Endodermal cell (in vitro differentiated cells): ENCODE data around the gene DDHD1. TPM values are rescaled to one million over a fixed set of nuclear protein-coding genes. Genes with fewer than 3 reads are reported as not detected.

Source experiments
- DNase-seq: peaks from one replicate; pipeline ENCODE4 v3.0.0-alpha.2; 2017
- H3K27ac ChIP-seq: 2 replicates; pipeline ENCODE4 v1.5.1; 2013; ENCODE audit warnings: mild to moderate bottlenecking, low read depth, low read length, moderate library complexity
- H3K27me3 ChIP-seq: 2 replicates; pipeline ENCODE4 v1.6.1; 2013; ENCODE audit warnings: mild to moderate bottlenecking, low read length, moderate library complexity; ENCODE audit not compliant: insufficient read depth, control insufficient read depth, poor library complexity, severe bottlenecking
- H3K36me3 ChIP-seq: 2 replicates; pipeline ENCODE4 v1.7.0; 2013; ENCODE audit warnings: mild to moderate bottlenecking, low read length, moderate library complexity; ENCODE audit not compliant: control insufficient read depth, insufficient read depth
- H3K4me1 ChIP-seq: one replicate; pipeline ENCODE4 v1.7.0; 2013; ENCODE audit warnings: low read length; ENCODE audit not compliant: control insufficient read depth, insufficient read depth
- H3K4me3 ChIP-seq: 2 replicates; pipeline ENCODE4 v1.5.1; 2013; ENCODE audit warnings: mild to moderate bottlenecking, low read length, moderate library complexity
- H3K9ac ChIP-seq: 2 replicates; pipeline ENCODE4 v1.6.1; 2013; ENCODE audit warnings: mild to moderate bottlenecking, low read length, moderate library complexity; ENCODE audit not compliant: poor library complexity, severe bottlenecking; ENCODE audit errors: extremely low read depth
- H3K9me3 ChIP-seq: 2 replicates; pipeline ENCODE4 v1.6.1; 2013; ENCODE audit warnings: mild to moderate bottlenecking, low read length, moderate library complexity; ENCODE audit not compliant: control insufficient read depth
- H3K27ac Mint-ChIP-seq: 2 replicates; pipeline ENCODE4 v1.8.0; 2020; ENCODE audit warnings: mixed read lengths
- H3K27me3 Mint-ChIP-seq: 2 replicates; pipeline ENCODE4 v1.8.0; 2021; ENCODE audit warnings: mild to moderate bottlenecking, mixed read lengths; ENCODE audit not compliant: insufficient read depth
- H3K36me3 Mint-ChIP-seq: 2 replicates; pipeline ENCODE4 v1.8.0; 2020; ENCODE audit warnings: low read depth, mixed read lengths
- H3K4me1 Mint-ChIP-seq: 2 replicates; pipeline ENCODE4 v1.8.0; 2020; ENCODE audit warnings: mixed read lengths
- H3K4me3 Mint-ChIP-seq: 2 replicates; pipeline ENCODE4 v1.8.0; 2020; ENCODE audit warnings: mild to moderate bottlenecking, moderate library complexity, mixed read lengths
- H3K9me3 Mint-ChIP-seq: 2 replicates; pipeline ENCODE4 v1.8.0; 2020; ENCODE audit warnings: mild to moderate bottlenecking, mixed read lengths
- CTCF ChIP-seq: fragments of 200-600 bp; sonication (generic); conservative IDR thresholded peaks from 2 replicates; pipeline ENCODE4 v1.5.0; 2021; ENCODE audit warnings: antibody characterized with exemption, mild to moderate bottlenecking
- WGBS, 2 experiments: methylation state at CpG; one replicate each; pipeline versions ENCODE4 v1.1.5 to v1.1.7; 2013; ENCODE audit warnings: missing lambda C conversion rate in 2 of 2, mixed read lengths in 1 of 2; ENCODE audit not compliant: insufficient coverage in 1 of 2, insufficient read length in 1 of 2; 5-methylcytosine and 5-hydroxymethylcytosine counted together
- total RNA-seq, 2 donors: library from RNA; stranded (reverse); fragmentation: NEBNext Ultra II Directional in 1 of 2; extraction: Animal tissue kit (Norgen Biotek cat#: 25700) in 1 of 2; gene quantifications; 2 replicates in 1 of 2; 3 replicates in 1 of 2; pipeline ENCODE4 v1.2.1, GENCODE V29; 2021

The DDHD1 gene
- total RNA-seq, 2 donors from 2014 or later, result 26.2 to 27.1 TPM

DNA sequence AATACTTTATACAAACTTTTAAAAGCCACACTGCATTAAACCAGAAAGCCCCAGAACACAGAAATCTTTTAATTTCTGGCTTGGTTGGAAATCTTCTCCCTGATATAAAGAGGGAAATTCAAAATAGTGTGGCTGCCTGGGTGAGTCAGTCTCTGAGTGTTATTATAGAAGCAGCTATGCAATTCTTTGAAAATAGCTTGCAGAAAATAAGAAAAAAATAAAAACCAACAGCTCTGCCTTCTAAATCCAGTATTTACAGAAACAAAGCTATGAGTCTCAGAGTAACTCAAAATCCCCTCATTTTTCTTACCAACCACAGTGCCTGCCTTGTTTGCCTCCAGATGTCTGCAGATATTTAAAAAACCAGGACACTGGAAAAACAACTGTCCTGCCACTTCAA lies 133.7 kb downstream of the DDHD1 start:
- Mint-ChIP-seq H3K27me3 (no peaks in the 10 kb centered on the region), H3K4me1 (peaks cover 8% of the 10 kb centered on the region), H3K36me3 (no peaks in the 10 kb centered on the region), H3K4me3 (no peak overlapping the region), H3K9me3 (peaks cover under 1% of the 10 kb centered on the region), H3K27ac (no peak overlapping the region)
- Histone ChIP-seq H3K9ac (no peak overlapping the region), H3K27ac (no peak overlapping the region), H3K4me1 (no peaks in the 10 kb centered on the region), H3K9me3 (no peaks in the 10 kb centered on the region), H3K27me3 (no peaks in the 10 kb centered on the region), H3K4me3 (no peak overlapping the region), H3K36me3 (no peaks in the 10 kb centered on the region)
- DNase-seq, result no peak
- no peak for TF ChIP-seq CTCF

DNA sequence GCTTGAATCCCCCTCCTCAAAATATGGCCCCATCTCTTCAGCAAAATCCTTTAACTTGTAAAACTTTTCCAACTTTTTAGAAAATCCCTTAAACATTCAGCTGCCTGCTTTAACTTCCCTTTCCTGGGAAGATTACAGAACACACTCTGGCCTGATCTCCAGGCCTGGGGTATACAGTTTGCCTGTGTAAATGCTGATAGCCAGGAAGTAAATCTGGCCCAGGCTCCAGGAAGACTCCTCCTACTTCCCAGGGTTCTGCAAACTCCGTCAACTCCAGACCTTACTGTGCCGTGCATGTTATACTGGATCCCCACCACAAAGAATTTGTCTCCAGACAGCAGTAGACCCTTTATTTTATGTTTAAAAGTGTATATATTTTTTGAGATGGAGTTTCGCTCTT lies 135.3 kb downstream of the DDHD1 start:
- Mint-ChIP-seq H3K27me3 (no peaks in the 10 kb centered on the region), H3K9me3 (peaks cover 1% of the 10 kb centered on the region), H3K27ac (no peak overlapping the region), H3K36me3 (no peaks in the 10 kb centered on the region), H3K4me3 (no peak overlapping the region), H3K4me1 (peaks cover 8% of the 10 kb centered on the region)
- no peak for TF ChIP-seq CTCF
- no peaks in the 10 kb centered on the region for H3K4me1 ChIP-seq
- 96 to 100% methylated on average over 1 to 2 of the region's 3 CpGs for WGBS, 2 experiments
- no peak overlapping the region for H3K9ac ChIP-seq
- no peak overlapping the region for H3K27ac ChIP-seq
- no peaks in the 10 kb centered on the region for H3K36me3 ChIP-seq
- no peak for DNase-seq
- no peaks in the 10 kb centered on the region for H3K9me3 ChIP-seq
- H3K27me3 ChIP-seq, result no peaks in the 10 kb centered on the region
- H3K4me3 ChIP-seq, result no peak overlapping the region

DNA sequence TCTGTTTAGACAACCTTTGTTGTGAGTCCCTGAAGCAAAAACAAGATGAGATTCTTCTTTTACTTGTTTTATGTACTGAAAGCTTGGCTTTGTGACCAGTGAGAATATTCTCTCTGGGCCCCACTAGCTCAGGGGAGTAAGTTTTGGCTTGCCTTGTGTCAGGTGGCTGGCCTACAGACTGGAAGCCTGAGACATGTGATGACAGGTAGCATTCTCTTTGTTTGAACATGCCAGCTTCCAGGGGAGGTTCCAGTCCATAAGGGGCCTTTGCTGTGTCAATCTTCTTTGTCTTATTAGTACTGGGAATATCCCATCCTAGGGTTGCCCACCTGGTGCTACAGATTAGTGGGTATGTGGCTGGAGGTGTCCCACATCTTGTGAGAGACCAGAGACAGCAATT lies 136.2 kb downstream of the DDHD1 start:
- no peaks in the 10 kb centered on the region for H3K27me3 ChIP-seq
- Mint-ChIP-seq H3K36me3 (no peaks in the 10 kb centered on the region), H3K4me1 (peaks cover 9% of the 10 kb centered on the region), H3K27me3 (no peaks in the 10 kb centered on the region), H3K4me3 (no peak overlapping the region), H3K9me3 (peaks cover 1% of the 10 kb centered on the region), H3K27ac (no peak overlapping the region)
- no peak for DNase-seq
- H3K9ac ChIP-seq, result no peak overlapping the region
- no peak for TF ChIP-seq CTCF
- no peaks in the 10 kb centered on the region for H3K4me1 ChIP-seq
- H3K27ac ChIP-seq, result no peak overlapping the region
- H3K9me3 ChIP-seq, result no peaks in the 10 kb centered on the region
- no peak overlapping the region for H3K4me3 ChIP-seq
- H3K36me3 ChIP-seq, result no peaks in the 10 kb centered on the region
